ENCODE measurements around the gene SMC3.
A peak's percentile ranks its signal among the peaks of the same experiment; 100 is the strongest.

Gene SMC3

DNA sequence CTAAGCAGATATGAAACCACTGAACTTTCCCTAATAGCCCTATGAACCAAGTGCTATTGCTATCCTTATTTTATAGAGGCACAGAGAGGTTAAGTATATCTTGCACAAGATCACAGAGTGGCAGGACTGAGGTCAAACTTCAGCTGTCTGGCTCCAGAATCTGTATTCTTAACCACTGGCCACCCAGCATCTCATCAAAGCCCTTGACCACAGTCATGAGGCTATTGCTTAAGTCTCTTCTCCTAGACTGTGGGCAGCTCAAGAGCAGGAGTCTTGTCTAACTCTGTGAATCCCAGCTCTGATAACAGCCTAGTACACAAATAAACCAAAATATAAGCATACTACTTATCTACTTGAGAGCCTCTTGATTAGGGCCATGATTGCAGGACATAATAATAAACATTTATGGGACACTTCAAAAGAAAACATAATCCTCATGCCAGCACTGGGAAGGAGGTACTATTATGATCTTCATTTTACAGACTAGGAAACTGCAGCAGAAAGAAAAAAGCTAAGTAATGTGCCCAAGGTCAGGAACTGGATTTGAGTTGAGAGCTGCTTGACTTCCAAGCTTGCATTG is 22.4 kb upstream of the SMC3 start:
- no peak overlapping the region for H3K4me3 ChIP-seq (IDR thresholded peaks at IDR 0.05; ENCODE audit: insufficient read depth, low read depth, low read length)
- no peaks in the 10 kb centered on the region for H3K79me2 ChIP-seq (ENCODE audit: insufficient read depth, low read depth)
- no peak overlapping the region for H3K9ac ChIP-seq
- H4K20me1 ChIP-seq (ENCODE audit: insufficient read depth) = no peaks in the 10 kb centered on the region
- H3K4me2 ChIP-seq = no peak overlapping the region
- TF ChIP-seq, protein P1, sequence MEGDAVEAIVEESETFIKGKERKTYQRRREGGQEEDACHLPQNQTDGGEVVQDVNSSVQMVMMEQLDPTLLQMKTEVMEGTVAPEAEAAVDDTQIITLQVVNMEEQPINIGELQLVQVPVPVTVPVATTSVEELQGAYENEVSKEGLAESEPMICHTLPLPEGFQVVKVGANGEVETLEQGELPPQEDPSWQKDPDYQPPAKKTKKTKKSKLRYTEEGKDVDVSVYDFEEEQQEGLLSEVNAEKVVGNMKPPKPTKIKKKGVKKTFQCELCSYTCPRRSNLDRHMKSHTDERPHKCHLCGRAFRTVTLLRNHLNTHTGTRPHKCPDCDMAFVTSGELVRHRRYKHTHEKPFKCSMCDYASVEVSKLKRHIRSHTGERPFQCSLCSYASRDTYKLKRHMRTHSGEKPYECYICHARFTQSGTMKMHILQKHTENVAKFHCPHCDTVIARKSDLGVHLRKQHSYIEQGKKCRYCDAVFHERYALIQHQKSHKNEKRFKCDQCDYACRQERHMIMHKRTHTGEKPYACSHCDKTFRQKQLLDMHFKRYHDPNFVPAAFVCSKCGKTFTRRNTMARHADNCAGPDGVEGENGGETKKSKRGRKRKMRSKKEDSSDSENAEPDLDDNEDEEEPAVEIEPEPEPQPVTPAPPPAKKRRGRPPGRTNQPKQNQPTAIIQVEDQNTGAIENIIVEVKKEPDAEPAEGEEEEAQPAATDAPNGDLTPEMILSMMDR (conservative IDR thresholded peaks at IDR 0.05; ENCODE audit: low read depth, low read length) = no peak
- no peak overlapping the region for H2AFZ ChIP-seq (ENCODE audit: low read depth)
- H3K27ac ChIP-seq = no peak overlapping the region
- no peaks in the 10 kb centered on the region for H3K27me3 ChIP-seq (ENCODE audit: insufficient read depth, low read depth)
- H3K36me3 ChIP-seq (ENCODE audit: insufficient read depth) = no peaks in the 10 kb centered on the region
- H3K4me1 ChIP-seq (ENCODE audit: low read depth, poor library complexity, severe bottlenecking) = peaks cover 26% of the 10 kb centered on the region

DNA sequence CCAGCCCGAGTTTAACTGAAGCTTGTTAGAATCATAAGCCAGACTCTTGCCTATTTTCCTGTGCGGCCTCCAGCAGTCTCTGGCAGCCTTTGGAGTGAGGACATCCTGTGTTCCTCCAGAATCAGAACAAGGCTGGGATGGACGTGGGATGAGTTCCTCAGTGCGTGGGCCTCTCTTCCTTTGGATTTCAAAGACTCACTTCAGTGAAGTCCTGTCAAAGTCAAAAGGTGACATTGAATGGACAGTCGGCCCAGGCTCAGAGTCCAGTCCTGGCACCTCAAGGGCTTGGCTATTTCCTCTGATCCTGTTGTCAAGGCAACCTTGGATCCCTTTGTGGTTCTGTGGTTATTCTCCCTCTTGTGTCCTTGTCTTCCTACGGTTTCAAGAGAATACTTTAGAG is 21.4 kb upstream of the SMC3 start:
- Histone ChIP-seq H3K79me2 (ENCODE audit: insufficient read depth, low read depth) (no peaks in the 10 kb centered on the region), H3K4me3 (IDR thresholded peaks at IDR 0.05; ENCODE audit: insufficient read depth, low read depth, low read length) (no peak overlapping the region), H4K20me1 (ENCODE audit: insufficient read depth) (no peaks in the 10 kb centered on the region), H2AFZ (ENCODE audit: low read depth) (no peak overlapping the region), H3K9ac (no peak overlapping the region), H3K4me1 (ENCODE audit: low read depth, poor library complexity, severe bottlenecking) (peaks cover 22% of the 10 kb centered on the region), H3K36me3 (ENCODE audit: insufficient read depth) (no peaks in the 10 kb centered on the region), H3K27me3 (ENCODE audit: insufficient read depth, low read depth) (no peaks in the 10 kb centered on the region), H3K4me2 (no peak overlapping the region), H3K27ac (no peak overlapping the region)
- TF ChIP-seq, protein P1 (conservative IDR thresholded peaks at IDR 0.05; ENCODE audit: low read depth, low read length) = no peak

DNA sequence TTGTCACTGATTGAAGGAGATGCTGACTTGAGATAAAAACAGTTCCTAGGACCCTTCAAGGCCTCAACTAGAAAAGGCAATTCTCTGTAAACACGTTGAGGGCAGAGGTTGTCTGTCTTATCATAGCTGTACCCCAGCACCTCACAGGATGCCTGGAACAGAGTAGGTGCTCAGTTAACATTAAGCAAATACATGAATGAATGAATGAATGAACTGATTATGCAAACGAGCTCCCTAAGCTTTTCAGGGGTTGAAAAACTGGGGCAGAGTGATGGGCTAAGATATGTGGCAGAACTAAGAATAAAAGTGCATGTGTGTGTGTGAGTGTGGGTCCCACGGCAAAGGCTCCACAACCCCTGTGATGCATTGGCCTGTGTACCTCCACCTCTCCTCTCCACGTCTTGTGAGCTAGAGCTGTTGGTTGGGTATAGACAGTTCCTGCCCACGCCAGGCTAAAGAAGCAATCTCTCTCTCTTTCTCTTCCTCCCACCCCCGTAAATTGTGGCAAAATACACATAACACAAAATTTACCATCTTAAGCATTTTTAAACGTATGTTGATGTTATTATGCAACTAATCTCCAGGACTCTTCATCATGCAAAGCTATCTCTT is 20.9 kb upstream of the SMC3 start:
- TF ChIP-seq, protein P1 (conservative IDR thresholded peaks at IDR 0.05; ENCODE audit: low read depth, low read length) = no peak
- no peak overlapping the region for H3K27ac ChIP-seq
- H4K20me1 ChIP-seq (ENCODE audit: insufficient read depth) = no peaks in the 10 kb centered on the region
- H3K4me2 ChIP-seq = 0 out of 2 replicates have a peak overlapping the region, but pooled peaks have one; percentile 23
- H3K27me3 ChIP-seq (ENCODE audit: insufficient read depth, low read depth) = no peaks in the 10 kb centered on the region
- H2AFZ ChIP-seq (ENCODE audit: low read depth) = no peak overlapping the region
- no peaks in the 10 kb centered on the region for H3K79me2 ChIP-seq (ENCODE audit: insufficient read depth, low read depth)
- H3K4me1 ChIP-seq (ENCODE audit: low read depth, poor library complexity, severe bottlenecking) = peaks cover 22% of the 10 kb centered on the region
- H3K9ac ChIP-seq = no peak overlapping the region
- no peak overlapping the region for H3K4me3 ChIP-seq (IDR thresholded peaks at IDR 0.05; ENCODE audit: insufficient read depth, low read depth, low read length)
- no peaks in the 10 kb centered on the region for H3K36me3 ChIP-seq (ENCODE audit: insufficient read depth)

DNA sequence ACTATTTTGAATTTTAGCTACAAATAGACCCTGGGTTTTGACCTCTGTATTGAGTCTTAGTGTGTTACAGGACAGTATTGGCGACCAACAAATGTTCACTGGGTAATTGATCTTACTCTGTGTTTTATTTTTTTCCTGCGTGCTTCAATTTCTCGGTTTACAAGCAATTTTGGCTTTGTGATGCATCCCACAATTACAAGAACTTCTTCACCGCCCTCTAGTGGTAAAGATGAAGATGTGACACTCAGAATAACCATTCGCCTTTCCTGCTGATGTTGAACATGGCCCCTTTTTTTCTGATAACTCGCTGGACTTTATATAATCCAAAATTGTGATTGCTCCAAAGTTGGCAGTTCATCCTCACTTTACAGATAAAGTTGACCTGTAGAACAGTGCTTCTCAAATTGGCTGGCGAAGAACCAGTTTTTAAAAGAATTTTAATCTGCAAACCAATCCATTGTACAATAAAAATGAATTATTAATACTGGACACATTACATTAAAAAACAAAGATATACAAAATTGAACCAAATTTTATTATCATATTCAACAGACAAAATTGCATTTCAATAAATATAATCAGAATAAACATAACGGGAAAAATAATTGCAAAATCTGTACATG is 20.2 kb upstream of the SMC3 start:
- Histone ChIP-seq H3K36me3 (ENCODE audit: insufficient read depth) (no peaks in the 10 kb centered on the region), H3K4me1 (ENCODE audit: low read depth, poor library complexity, severe bottlenecking) (peaks cover 22% of the 10 kb centered on the region), H4K20me1 (ENCODE audit: insufficient read depth) (no peaks in the 10 kb centered on the region), H2AFZ (ENCODE audit: low read depth) (no peak overlapping the region), H3K27ac (no peak overlapping the region), H3K79me2 (ENCODE audit: insufficient read depth, low read depth) (no peaks in the 10 kb centered on the region), H3K4me2 (peak overlapping the region; percentile 23; the same call in 1 of the 2 replicates), H3K9ac (no peak overlapping the region), H3K4me3 (IDR thresholded peaks at IDR 0.05; ENCODE audit: insufficient read depth, low read depth, low read length) (no peak overlapping the region), H3K27me3 (ENCODE audit: insufficient read depth, low read depth) (no peaks in the 10 kb centered on the region)
- TF ChIP-seq, protein P1 (conservative IDR thresholded peaks at IDR 0.05; ENCODE audit: low read depth, low read length) = peak; percentile 91

Measured in KMS-11 (cell line).